Measurements from ENCODE around the gene LEPROT.

- no peak for TF ChIP-seq POLR2A (IDR thresholded peaks at IDR 0.05)
- TF ChIP-seq EP300 (IDR thresholded peaks at IDR 0.05), result no peak
Measured at GRCh38 chr1:65417729-65418128, 2.7 kb upstream of the LEPROT start.

Data from ovary (tissue), 1 donor.